GM15510 (cell line): Measurements from ENCODE around the gene TOR1AIP2.
A peak's percentile ranks its signal among the peaks of the same experiment; 100 is the strongest.

Experiments
- POLR2A ChIP-seq: IDR thresholded peaks from 3 replicates; pipeline ENCODE4 v1.6.1; 2011; ENCODE audit warnings: borderline replicate concordance; ENCODE audit not compliant: insufficient read length; ENCODE audit errors: extremely low read depth

The TOR1AIP2 gene

GRCh38 chr1:179883040-179883744 lies 5.6 kb upstream of the TOR1AIP2 start:
- peak; percentile 22 for TF ChIP-seq POLR2A

DNA sequence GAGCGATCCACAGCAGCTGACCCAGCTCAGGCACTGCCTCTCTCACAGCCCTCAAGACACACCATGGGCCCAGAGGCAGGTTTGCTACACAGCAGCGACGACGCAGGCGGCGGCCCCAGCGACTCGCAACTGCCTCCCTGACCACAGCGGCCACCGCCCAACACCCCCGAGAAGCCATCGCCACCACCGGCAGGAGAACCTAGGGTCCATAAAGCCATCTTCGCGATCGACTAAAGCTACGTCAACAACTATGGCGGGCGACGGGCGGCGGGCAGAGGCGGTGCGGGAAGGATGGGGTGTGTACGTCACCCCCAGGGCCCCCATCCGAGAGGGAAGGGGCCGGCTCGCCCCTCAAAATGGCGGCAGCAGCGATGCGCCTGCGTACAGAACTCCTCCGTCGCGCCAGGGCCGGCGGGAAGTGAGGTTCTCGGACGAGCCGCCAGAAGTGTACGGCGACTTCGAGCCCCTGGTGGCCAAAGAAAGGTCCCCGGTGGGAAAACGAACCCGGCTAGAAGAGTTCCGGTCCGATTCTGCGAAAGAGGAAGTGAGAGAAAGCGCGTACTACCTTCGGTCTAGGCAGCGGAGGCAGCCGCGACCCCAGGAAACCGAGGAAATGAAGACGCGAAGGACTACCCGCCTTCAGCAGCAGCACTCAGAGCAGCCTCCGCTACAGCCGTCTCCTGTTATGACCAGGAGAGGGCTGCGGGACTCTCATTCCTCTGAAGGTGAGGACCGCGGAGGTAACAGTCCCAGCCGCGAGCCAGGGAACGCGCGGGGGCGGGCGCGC lies 4.8 kb upstream of the TOR1AIP2 start, which contains the start of gene TOR1AIP1:
TSS of gene TOR1AIP1 (plus strand) at position 33 of the 787 bp plus-strand sequence. CDS start at position 251, 218 bp downstream.
- peak; percentile 66 for TF ChIP-seq POLR2A

- no peak for TF ChIP-seq POLR2A
Observed at GRCh38 chr1:179881642-179882252, 4.1 kb upstream of the TOR1AIP2 start.

DNA sequence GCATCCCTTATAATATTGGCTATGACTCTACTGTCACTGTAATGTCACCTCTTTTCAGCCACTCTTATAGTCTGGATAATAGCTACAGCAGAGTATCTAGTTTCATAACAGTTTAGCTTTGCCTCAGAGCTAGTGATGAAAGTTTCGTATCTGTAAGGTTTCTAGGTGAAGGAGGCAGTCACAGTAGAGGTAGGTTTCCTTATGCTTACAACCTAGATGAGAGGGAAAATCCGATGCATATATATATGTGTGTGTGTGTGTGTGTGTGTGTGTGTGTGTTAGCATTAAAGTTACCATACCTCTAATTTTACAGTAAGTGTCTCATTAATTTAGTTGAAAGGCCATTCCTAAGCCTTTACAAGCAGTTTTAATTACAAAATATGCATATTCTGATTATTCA lies 2.2 kb upstream of the TOR1AIP2 start:
- TF ChIP-seq POLR2A, result no peak

DNA sequence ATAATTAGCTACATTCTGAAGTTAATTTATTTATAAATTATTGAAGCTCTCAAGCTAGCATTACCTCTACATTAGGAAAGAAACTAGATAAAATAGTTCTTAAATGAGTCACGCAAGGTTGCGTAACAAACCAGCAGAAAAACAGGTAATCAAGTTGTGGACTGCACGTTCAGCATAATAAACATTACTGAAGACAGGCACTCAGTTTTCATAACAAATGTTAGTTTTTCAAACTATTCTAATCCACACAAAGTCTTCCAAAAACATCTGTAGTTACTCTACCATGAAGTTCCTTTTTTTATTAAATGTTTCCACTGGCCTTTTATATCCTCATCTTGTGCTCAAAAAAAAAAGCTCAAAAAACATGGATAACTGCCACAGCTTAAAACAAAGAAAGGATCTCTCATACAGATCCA lies 1.3 kb downstream of the TOR1AIP2 start:
- no peak for TF ChIP-seq POLR2A

- TF ChIP-seq POLR2A, result no peak
Observed at GRCh38 chr1:179875596-179876299, 1.9 kb downstream of the TOR1AIP2 start.

GRCh38 chr1:179873438-179873851 lies 4.2 kb downstream of the TOR1AIP2 start:
- no peak for TF ChIP-seq POLR2A

GRCh38 chr1:179872558-179872957 lies 5.0 kb downstream of the TOR1AIP2 start:
- TF ChIP-seq POLR2A, result no peak

DNA sequence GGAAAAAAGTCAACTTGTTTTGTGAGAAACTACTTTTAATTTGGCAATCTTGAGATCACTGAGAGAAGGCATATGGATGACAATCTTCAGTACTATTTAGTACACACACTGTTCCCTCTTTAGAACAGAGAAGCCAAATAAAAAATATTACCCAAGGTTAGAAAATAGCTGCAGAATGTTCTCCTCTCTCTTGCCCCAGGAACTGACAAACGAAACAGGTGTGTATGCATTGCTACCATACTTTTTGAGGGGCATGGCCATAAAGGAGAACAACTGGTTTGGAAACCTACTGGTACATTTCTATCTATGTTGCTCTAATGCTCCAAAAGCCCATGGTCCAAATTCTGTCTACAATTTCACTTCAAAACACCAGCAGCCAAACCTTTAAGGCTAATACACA lies 5.7 kb downstream of the TOR1AIP2 start:
- no peak for TF ChIP-seq POLR2A

GRCh38 chr1:179870870-179871269 lies 6.7 kb downstream of the TOR1AIP2 start:
- no peak for TF ChIP-seq POLR2A

- TF ChIP-seq POLR2A, result no peak
Observed at GRCh38 chr1:179867493-179868330, 9.9 kb downstream of the TOR1AIP2 start.

- no peak for TF ChIP-seq POLR2A
Observed at GRCh38 chr1:179866616-179867015, 11.0 kb downstream of the TOR1AIP2 start.

GRCh38 chr1:179865377-179865776 lies 12.2 kb downstream of the TOR1AIP2 start:
- no peak for TF ChIP-seq POLR2A

GRCh38 chr1:179860652-179861051 lies 17.0 kb downstream of the TOR1AIP2 start:
- TF ChIP-seq POLR2A, result no peak
